ENCODE data around the gene OLFM1.

The OLFM1 gene

GRCh38 chr9:135087489-135087792, at the start of gene OLFM1:
Gene OLFM1, plus strand, starts transcription at chr9:135087668. Its CDS starts 322 bp downstream, at chr9:135087990.
- peak in 1 of 3 experiments; percentile 7 for DNase-seq (ENCODE audit: low read depth in 2 of 3, low spot score in 2 of 3)

- no peak for DNase-seq (ENCODE audit: low read depth in 2 of 3, low spot score in 2 of 3)
Measured at GRCh38 chr9:135038331-135038730, 49.1 kb upstream of the OLFM1 start.

- DNase-seq (ENCODE audit: low read depth in 2 of 3, low spot score in 2 of 3), result no peak
Measured at GRCh38 chr9:135038826-135039225, 48.6 kb upstream of the OLFM1 start.

- no peak for DNase-seq (ENCODE audit: low read depth in 2 of 3, low spot score in 2 of 3)
Measured at GRCh38 chr9:135039266-135039870, 48.1 kb upstream of the OLFM1 start.

- no peak for DNase-seq (ENCODE audit: low read depth in 2 of 3, low spot score in 2 of 3)
Measured at GRCh38 chr9:135039916-135040645, 47.4 kb upstream of the OLFM1 start.

DNA sequence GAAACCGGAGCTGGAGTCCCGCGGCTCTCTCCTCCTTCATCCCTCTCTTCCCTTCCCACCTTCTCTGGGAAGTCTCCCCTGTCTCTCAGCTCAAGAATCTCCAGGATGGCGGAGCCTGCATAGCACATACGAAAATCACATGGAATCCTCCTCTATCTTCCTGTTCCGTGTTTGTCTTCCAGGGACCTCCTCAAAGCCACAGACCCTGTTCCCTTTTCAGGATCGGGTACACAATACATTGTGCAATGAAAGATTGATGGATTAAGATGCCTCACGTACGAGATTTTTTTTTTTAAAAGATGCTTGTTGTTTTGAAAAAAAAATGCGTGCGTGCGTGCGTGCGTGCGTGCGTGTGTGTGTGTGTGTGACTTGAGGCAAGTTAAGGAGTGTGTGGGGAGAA, 46.6 kb upstream of the OLFM1 start:
- no peak for DNase-seq (ENCODE audit: low read depth in 2 of 3, low spot score in 2 of 3)

GRCh38 chr9:135043345-135043744, 44.1 kb upstream of the OLFM1 start:
- DNase-seq (ENCODE audit: low read depth in 2 of 3, low spot score in 2 of 3), result no peak

GRCh38 chr9:135045264-135045927, 42.1 kb upstream of the OLFM1 start:
- no peak for DNase-seq (ENCODE audit: low read depth in 2 of 3, low spot score in 2 of 3)

DNA sequence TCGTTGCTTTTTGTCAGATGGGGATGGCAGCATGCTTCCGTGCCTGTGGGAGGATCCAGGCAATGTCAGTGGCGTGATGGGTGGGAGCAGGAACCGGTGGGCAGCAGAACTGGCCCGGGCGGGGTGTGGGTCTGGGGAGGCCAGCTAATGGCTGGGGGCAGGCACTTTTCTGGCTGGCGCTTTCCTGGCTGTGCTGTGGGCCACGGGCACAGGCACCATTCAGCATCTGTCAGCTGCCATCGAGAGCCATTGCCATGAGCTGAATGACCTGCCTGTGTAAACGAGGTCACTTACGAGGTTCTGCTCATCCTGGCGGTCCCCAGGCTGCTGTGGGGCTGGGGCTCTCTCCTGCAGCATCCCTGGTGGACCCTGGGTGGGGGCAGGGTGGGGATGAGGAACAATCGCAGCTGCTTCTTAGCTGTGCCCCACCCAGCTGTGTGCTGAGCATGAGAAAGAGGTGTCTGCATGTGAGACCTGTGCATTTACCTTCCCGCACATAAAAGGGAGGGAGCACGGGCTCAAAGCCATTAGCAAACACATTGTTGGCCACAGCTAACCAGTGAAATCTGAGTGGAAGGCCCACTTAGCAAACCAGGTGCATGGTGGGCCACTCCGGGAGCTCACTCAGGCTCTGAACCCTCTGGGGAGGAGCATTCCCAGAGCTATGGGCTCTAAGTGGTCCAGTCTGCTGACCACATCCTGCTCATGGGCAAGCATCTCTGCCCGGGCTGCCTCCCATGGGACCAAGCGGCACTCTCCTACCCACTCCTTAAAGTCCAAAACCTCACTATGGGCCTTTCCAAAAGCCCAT, 41.3 kb upstream of the OLFM1 start:
- DNase-seq (ENCODE audit: low read depth in 2 of 3, low spot score in 2 of 3), result no peak

- no peak for DNase-seq (ENCODE audit: low read depth in 2 of 3, low spot score in 2 of 3)
Measured at GRCh38 chr9:135046739-135047350, 40.6 kb upstream of the OLFM1 start.

GRCh38 chr9:135047521-135047920, 39.9 kb upstream of the OLFM1 start:
- no peak for DNase-seq (ENCODE audit: low read depth in 2 of 3, low spot score in 2 of 3)

GRCh38 chr9:135048046-135048757, 39.3 kb upstream of the OLFM1 start:
- DNase-seq (ENCODE audit: low read depth in 2 of 3, low spot score in 2 of 3), result no peak

- no peak for DNase-seq (ENCODE audit: low read depth in 2 of 3, low spot score in 2 of 3)
Measured at GRCh38 chr9:135048758-135049444, 38.6 kb upstream of the OLFM1 start.

- DNase-seq (ENCODE audit: low read depth in 2 of 3, low spot score in 2 of 3), result no peak
Measured at GRCh38 chr9:135049460-135049859, 38.0 kb upstream of the OLFM1 start.

GRCh38 chr9:135050072-135050990, 37.1 kb upstream of the OLFM1 start:
- DNase-seq (ENCODE audit: low read depth in 2 of 3, low spot score in 2 of 3), result no peak

DNA sequence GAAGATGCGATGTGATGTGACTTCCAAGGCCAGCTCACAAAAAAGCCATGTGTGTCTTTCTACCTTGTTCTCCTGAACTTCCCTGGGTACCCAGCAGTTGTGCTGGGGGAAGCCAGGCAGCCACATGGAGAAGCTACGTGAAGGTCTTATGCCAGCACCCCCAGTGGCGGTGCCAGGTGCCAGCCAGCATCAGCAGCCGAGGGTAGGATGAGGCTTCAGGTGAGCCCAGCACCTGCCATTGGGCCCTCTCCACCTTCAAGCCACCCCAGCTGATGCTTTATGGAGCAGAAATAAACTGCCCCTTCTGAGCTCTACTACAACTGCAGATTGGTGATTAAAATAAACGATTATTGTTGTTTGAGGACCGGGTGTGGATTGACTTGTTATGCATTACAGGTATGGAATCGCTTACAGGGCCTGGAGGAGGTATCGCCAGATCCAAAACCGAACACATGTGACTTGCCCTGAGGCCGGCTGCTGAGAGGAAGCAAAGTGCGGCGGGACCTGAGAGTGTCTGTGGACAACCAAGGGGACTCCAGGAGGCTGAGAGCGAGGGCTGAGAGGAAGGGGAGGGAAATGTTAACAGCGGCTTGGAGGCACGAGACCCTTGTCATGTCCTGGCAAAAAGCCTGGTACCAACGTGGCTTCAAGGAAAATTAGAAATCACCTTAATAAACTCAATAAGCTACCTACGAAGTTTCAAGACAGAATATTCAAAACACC, 36.0 kb upstream of the OLFM1 start:
- no peak for DNase-seq (ENCODE audit: low read depth in 2 of 3, low spot score in 2 of 3)

DNA sequence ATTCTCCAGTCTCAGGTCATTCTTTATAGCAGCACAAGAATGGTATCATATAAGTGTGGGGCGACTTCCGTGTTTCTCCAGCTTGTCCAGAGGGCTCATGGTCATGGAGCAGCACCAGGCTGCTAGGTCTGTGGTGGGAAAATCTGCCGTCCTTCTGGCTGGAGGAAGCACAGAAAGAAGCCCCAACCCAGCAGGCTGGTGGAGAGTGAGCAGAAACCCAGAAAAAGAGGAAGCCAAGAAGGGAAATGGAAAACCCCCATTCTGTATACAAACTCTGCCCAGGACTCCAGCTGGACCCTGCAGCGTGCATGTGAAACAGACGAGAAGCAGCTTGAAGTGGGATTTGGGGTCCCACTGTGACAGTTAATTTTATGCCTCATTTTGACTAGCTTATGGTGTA, 34.3 kb upstream of the OLFM1 start:
- DNase-seq (ENCODE audit: low read depth in 2 of 3, low spot score in 2 of 3), result no peak

GRCh38 chr9:135055181-135055580, 32.3 kb upstream of the OLFM1 start:
- no peak for DNase-seq (ENCODE audit: low read depth in 2 of 3, low spot score in 2 of 3)
